ENCODE measurements around the gene FARP1. TPM values are rescaled to one million over a fixed set of nuclear protein-coding genes. Genes with fewer than 3 reads are reported as not detected.

The FARP1 gene
- total RNA-seq, 1 experiment from 2014 or later = 96.6 TPM

GRCh38 chr13:98346904-98347636 lies 204.2 kb downstream of the FARP1 start (continued):
- TF ChIP-seq ZNF138 (CRISPR knock-in tag; conservative IDR thresholded peaks at IDR 0.05) (no peak), ATF6 (CRISPR knock-in tag; IDR thresholded peaks at IDR 0.05) (no peak), CREB1 (CRISPR knock-in tag; IDR thresholded peaks at IDR 0.05) (no peak), MYBL2 (CRISPR knock-in tag; IDR thresholded peaks at IDR 0.05) (no peak)
- TF ChIP-seq, protein P1, sequence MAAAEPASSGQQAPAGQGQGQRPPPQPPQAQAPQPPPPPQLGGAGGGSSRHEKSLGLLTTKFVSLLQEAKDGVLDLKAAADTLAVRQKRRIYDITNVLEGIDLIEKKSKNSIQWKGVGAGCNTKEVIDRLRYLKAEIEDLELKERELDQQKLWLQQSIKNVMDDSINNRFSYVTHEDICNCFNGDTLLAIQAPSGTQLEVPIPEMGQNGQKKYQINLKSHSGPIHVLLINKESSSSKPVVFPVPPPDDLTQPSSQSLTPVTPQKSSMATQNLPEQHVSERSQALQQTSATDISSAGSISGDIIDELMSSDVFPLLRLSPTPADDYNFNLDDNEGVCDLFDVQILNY (CRISPR knock-in tag; IDR thresholded peaks at IDR 0.05) = no peak
- TF ChIP-seq, protein P2, sequence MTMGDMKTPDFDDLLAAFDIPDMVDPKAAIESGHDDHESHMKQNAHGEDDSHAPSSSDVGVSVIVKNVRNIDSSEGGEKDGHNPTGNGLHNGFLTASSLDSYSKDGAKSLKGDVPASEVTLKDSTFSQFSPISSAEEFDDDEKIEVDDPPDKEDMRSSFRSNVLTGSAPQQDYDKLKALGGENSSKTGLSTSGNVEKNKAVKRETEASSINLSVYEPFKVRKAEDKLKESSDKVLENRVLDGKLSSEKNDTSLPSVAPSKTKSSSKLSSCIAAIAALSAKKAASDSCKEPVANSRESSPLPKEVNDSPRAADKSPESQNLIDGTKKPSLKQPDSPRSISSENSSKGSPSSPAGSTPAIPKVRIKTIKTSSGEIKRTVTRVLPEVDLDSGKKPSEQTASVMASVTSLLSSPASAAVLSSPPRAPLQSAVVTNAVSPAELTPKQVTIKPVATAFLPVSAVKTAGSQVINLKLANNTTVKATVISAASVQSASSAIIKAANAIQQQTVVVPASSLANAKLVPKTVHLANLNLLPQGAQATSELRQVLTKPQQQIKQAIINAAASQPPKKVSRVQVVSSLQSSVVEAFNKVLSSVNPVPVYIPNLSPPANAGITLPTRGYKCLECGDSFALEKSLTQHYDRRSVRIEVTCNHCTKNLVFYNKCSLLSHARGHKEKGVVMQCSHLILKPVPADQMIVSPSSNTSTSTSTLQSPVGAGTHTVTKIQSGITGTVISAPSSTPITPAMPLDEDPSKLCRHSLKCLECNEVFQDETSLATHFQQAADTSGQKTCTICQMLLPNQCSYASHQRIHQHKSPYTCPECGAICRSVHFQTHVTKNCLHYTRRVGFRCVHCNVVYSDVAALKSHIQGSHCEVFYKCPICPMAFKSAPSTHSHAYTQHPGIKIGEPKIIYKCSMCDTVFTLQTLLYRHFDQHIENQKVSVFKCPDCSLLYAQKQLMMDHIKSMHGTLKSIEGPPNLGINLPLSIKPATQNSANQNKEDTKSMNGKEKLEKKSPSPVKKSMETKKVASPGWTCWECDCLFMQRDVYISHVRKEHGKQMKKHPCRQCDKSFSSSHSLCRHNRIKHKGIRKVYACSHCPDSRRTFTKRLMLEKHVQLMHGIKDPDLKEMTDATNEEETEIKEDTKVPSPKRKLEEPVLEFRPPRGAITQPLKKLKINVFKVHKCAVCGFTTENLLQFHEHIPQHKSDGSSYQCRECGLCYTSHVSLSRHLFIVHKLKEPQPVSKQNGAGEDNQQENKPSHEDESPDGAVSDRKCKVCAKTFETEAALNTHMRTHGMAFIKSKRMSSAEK (CRISPR knock-in tag; IDR thresholded peaks at IDR 0.05; ENCODE audit: borderline replicate concordance) = no peak

DNA sequence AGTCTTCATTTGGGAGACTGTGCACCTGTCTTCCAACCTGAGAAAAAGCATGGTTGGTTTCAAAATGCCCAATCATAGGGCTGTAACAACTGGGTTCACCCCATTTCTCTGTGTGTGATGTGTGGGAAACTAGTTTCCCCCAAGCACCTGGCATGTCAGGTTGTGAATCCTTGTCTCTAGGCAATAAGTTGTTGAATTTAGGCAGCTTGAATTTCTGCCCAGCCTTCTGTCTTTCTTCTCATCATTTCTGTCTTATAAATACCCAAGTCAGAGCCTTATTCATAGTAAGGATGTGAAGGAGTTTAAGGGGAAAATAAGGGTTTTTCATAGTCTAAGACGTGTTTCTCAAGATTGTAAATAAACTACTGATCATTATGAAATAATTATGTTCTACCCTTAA lies 204.9 kb downstream of the FARP1 start:
- Mint-ChIP-seq H3K4me1 (peaks cover 36% of the 10 kb centered on the region), H3K4me3 (no peak overlapping the region), H3K9me3 (no peaks in the 10 kb centered on the region), H3K36me3 (no peaks in the 10 kb centered on the region), H3K27ac (peak overlapping the region; percentile 51; the same call in 1 of the 2 replicates), H3K27me3 (ENCODE audit: low read depth) (no peaks in the 10 kb centered on the region)
- TF ChIP-seq, protein P3, sequence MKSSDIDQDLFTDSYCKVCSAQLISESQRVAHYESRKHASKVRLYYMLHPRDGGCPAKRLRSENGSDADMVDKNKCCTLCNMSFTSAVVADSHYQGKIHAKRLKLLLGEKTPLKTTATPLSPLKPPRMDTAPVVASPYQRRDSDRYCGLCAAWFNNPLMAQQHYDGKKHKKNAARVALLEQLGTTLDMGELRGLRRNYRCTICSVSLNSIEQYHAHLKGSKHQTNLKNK (CRISPR knock-in tag; IDR thresholded peaks at IDR 0.05) = no peak
- TF ChIP-seq CTCF (IDR thresholded peaks at IDR 0.05) (no peak), FOXP1 (CRISPR knock-in tag; IDR thresholded peaks at IDR 0.05; ENCODE audit: borderline replicate concordance) (no peak)
- TF ChIP-seq, protein P4, sequence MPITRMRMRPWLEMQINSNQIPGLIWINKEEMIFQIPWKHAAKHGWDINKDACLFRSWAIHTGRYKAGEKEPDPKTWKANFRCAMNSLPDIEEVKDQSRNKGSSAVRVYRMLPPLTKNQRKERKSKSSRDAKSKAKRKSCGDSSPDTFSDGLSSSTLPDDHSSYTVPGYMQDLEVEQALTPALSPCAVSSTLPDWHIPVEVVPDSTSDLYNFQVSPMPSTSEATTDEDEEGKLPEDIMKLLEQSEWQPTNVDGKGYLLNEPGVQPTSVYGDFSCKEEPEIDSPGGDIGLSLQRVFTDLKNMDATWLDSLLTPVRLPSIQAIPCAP (CRISPR knock-in tag; IDR thresholded peaks at IDR 0.05) = no peak
- TF ChIP-seq, protein P5, sequence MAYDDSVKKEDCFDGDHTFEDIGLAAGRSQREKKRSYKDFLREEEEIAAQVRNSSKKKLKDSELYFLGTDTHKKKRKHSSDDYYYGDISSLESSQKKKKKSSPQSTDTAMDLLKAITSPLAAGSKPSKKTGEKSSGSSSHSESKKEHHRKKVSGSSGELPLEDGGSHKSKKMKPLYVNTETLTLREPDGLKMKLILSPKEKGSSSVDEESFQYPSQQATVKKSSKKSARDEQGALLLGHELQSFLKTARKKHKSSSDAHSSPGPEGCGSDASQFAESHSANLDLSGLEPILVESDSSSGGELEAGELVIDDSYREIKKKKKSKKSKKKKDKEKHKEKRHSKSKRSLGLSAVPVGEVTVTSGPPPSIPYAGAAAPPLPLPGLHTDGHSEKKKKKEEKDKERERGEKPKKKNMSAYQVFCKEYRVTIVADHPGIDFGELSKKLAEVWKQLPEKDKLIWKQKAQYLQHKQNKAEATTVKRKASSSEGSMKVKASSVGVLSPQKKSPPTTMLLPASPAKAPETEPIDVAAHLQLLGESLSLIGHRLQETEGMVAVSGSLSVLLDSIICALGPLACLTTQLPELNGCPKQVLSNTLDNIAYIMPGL (CRISPR knock-in tag; IDR thresholded peaks at IDR 0.05) = no peak
- DNase-seq (ENCODE audit: low spot score) = no peak
- POLR2A ChIA-PET = no interaction called here
- ATAC-seq = no peak
- CTCF ChIA-PET = no interaction called here

Measured in WTC11 (cell line).